Right renal pelvis (tissue), 4 donors: ENCODE data around the gene CDK5RAP2. TPM values are rescaled to one million over a fixed set of nuclear protein-coding genes. Genes with fewer than 3 reads are reported as not detected.
"Not testable (repeated sequence)": the region's sequence is repeated elsewhere in the genome, so short reads cannot be mapped to it uniquely, and the experiment has no call there.

ENCODE experiments used
- DNase-seq, 4 donors: peaks; one replicate each; pipeline ENCODE4 v3.0.0-alpha.2; 2013; ENCODE audit warnings: low read depth in 4 of 4, low spot score in 3 of 4, missing footprints in 1 of 4
- polyA plus RNA-seq, 4 donors: library from polyadenylated mRNA; unstranded; fragments of 120-200 nt; gene quantifications; one replicate each; pipeline ENCODE4 v1.2.1, GENCODE V29; 2013; ENCODE audit not compliant: insufficient read length in 4 of 4

CDK5RAP2 gene
- polyA plus RNA-seq, 4 donors = 50.2 to 58.7 (median 54.3) TPM

- no peak for DNase-seq
These were observed 57.9 kb downstream of the CDK5RAP2 start for GRCh38 chr9:120522032-120522431.

- no peak for DNase-seq
These were observed 58.9 kb downstream of the CDK5RAP2 start for GRCh38 chr9:120521101-120521500.

GRCh38 chr9:120515996-120516395, 64.0 kb downstream of the CDK5RAP2 start:
- DNase-seq = not testable (repeated sequence)

DNA sequence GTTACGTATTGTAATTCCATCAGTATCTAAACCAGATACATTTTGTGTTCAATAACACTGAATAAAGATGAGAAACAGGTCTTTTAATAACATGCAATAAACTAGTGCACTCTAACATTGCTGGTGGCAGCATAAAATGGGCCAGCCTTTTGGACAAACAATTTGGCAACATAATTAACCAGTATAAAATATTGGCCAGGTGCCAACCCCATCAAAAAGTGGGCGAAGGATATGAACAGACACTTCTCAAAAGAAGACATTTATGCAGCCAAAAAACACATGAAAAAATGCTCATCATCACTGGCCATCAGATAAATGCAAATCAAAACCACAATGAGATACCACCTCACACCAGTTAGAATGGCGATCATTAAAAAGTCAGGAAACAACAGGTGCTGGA, 64.5 kb downstream of the CDK5RAP2 start:
- not testable (repeated sequence) for DNase-seq

DNA sequence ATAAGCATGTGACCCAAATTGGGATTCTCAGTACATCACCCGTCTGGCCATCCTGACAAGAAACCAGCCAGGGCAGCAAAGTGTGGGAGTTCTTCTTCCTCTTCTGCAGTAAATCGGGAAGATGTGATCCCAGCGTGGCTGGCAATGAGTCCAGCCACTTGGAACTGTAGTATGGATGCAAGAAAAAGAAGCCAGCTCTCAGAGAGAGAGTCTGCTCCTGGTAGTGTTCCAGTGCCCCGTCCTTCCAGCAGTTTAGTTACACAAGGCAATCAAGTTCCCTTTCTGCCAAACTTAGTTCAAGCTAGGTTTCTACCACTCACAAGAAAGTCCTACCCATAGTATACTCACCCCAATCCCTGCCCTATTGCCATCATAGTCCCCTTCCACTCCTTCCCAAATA, 65.6 kb downstream of the CDK5RAP2 start:
- DNase-seq = no peak

GRCh38 chr9:120513825-120514396, 66.1 kb downstream of the CDK5RAP2 start:
- no peak for DNase-seq

DNA sequence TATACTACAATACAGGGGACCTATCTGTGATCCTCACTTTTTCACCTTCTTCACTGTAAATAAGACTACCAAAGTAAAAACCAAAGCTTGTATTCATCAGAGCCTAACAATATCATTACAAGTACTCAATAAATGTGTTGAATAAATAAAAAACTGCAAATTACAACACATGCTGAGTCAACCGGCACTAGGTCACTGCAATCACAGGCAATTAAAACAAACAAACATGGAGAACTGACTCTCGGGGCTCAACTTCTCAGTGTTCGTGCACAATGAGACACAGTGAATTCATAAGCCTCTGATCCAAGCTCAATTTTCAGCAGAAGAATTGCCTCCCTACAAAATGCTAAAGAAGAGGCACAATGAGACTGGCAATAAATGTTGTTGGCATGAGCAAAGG, 69.2 kb downstream of the CDK5RAP2 start:
- no peak for DNase-seq

DNA sequence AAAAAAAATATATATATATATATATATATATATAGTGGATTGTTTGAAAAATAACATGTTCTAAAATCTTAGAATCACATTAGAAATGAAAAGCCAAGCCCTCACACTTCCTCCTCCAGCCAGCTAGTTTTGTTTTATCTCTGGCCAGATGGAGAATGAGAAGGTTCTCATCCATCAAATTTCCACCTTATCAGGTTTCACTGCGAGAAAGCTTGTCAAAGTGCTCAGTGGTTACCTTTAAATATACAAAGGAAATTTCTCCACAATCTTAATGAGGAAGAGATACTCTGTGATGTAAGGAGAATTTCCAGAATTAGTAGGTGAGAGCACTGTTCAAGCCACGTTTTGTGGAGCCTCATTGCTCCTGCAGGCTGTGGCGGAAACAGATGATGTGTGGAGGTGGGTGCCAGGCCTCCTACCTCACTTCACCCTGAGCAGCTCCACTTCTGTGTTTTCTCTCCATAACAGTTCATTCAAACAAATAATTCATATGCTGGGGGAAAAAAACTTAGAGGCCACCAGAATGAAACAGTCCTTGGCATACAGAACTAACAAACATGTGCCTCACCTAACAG, 71.9 kb downstream of the CDK5RAP2 start:
- DNase-seq = no peak

GRCh38 chr9:120505186-120505585, 74.8 kb downstream of the CDK5RAP2 start:
- DNase-seq = no peak

DNA sequence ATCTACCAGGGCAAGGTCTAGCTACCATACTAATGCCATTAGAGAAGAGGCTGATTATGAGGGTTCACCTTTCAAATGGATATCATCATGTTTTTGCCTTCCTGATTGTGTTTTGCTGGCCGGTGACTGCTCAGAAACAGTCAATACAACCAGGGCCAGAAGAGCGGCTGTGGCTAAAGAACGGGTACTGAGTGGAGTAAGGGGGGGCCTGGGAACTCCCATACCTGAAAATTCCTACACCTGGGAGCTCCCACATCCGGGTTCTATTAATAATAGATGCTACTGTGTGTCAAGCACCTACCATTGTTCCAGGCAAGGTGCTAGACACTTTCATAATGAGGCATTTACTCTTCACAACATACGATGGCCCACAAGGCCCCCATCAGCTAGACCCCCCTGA, 79.2 kb downstream of the CDK5RAP2 start:
- DNase-seq = no peak

- not testable (repeated sequence) for DNase-seq
These were observed 82.1 kb downstream of the CDK5RAP2 start for GRCh38 chr9:120497865-120498264.

DNA sequence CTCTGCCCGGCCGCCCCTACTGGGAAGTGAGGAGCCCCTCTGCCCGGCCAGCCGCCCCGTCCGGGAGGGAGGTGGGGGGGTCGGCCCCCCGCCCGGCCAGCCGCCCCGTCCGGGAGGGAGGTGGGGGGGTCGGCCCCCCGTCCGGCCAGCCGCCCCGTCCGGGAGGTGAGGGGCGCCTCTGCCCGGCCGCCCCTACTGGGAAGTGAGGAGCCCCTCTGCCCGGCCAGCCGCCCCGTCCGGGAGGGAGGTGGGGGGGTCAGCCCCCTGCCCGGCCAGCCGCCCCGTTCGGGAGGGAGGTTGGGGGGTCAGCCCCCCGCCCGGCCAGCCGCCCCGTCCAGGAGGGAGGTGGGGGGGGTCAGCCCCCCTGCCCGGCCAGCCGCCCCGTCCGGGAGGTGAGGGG, 83.5 kb downstream of the CDK5RAP2 start:
- not testable (repeated sequence) for DNase-seq

GRCh38 chr9:120490888-120491595, 88.9 kb downstream of the CDK5RAP2 start:
- no peak for DNase-seq

- DNase-seq = no peak
These were observed 93.1 kb downstream of the CDK5RAP2 start for GRCh38 chr9:120486835-120487234.

DNA sequence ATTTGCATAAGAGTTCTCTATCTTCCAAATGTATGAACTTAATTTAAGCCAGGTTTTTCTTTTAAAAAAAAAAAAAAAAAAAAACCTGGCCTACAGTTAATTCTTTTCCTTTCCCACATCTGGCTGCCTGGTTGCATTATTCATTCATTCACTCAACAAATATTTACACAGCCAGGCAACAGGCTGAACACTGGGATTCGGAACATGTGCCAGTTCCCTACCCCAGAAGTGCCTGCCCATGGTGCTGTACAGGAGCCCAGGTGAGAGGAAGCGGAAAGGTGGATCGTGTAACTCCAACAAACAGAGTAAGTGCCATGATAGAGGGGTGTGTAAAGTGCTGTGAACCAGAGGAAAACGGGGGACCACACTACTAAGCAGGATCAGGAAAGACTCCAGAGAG, 93.6 kb downstream of the CDK5RAP2 start:
- DNase-seq = no peak

- no peak for DNase-seq
These were observed 94.2 kb downstream of the CDK5RAP2 start for GRCh38 chr9:120485788-120486187.

DNA sequence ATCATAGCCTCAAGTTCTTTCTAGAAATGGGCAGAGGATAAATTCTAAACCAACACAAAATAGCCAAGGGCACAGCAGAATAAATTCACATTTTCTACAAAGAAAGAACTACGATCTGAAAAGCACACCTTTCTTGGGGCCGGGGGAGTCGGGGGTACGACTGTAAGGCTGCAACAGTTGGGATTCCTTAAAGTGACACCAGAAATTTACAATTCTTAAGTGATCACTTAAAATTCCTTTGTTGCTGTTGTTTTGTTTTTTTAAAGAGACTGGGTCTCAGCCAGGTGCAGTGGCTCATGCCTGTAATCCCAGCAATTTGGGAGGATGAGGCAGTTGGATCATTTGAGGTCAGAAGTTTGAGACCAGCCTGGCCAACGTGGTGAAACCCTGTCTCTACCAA, 95.8 kb downstream of the CDK5RAP2 start:
- no peak for DNase-seq

- no peak for DNase-seq
These were observed 97.4 kb downstream of the CDK5RAP2 start for GRCh38 chr9:120482424-120483186.

DNA sequence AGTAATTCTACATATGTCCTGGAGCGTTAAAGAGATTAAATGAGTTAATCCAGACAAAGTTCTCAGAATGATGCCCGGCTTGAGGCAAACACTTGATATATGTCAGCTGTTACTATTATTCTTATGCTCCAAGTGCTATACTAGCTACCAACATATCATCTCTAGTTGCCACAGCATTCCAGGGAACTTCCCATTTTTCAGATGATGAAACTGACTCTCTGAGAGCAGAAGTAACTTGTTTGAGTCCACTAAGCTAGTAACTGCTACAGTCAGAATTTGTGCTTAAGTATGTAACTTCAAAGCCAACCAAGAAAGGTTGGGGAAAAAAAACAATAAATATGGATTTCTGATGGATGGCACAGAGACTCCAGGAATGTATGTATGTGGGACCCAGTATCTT, 98.1 kb downstream of the CDK5RAP2 start:
- no peak for DNase-seq

DNA sequence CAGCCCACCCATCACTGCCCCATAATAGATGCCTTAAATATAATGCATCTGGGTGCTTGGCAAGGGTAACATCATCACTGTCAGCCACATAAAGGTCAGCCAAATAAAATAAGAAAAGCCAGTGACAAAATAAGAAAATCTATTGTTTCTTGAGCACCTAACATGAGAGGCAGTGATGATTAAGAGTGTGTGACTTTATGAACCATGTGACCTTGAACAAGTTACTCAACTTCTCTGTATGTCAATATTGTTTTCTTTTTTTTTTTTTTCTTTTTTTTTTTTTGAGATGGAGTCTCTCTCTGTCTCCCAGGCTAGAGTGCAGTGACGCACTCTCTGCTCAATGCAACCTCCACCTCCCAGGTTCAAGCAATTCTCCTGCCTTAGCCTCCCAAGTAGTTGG, 98.7 kb downstream of the CDK5RAP2 start:
- DNase-seq = no peak

DNA sequence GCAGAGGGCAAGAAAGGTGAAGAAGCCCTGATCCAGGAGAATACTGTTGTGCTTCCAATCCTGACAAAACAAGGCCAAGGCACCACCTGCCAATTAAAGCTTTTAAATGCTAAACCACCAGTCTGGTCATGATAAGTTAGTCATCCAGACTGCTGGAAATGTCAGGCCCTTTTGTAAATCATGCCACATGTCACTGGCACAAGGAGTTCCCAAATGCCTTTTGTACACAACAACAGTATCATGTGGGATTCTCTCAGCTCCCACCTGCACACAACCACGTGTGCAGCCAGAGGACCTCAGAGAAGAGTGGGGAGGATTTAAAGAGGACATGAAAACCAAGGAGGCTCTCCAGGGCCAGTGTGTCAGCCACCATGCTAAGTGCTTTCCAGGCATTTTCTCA, 99.3 kb downstream of the CDK5RAP2 start:
- DNase-seq = no peak
